ENCODE results near the gene CAMKV. TPM values are rescaled to one million over a fixed set of nuclear protein-coding genes. Genes with fewer than 3 reads are reported as not detected.

Gene CAMKV
- total RNA-seq, 1 experiment from 2014 or later = not detected

- Mint-ChIP-seq H3K27ac (ENCODE audit: low read depth, unreplicated experiment) (no peak overlapping the region), H3K4me3 (ENCODE audit: unreplicated experiment) (no peak overlapping the region), H3K9me3 (ENCODE audit: unreplicated experiment) (no peaks in the 10 kb centered on the region), H3K27me3 (ENCODE audit: insufficient read depth, unreplicated experiment) (peaks cover 6% of the 10 kb centered on the region), H3K4me1 (ENCODE audit: insufficient read depth, unreplicated experiment) (no peaks in the 10 kb centered on the region), H3K36me3 (ENCODE audit: insufficient read depth, unreplicated experiment) (no peaks in the 10 kb centered on the region)
- intact Hi-C loops (cut with micrococcal nuclease) = no loop called here
- POLR2A ChIA-PET = no interaction called here
- BruUV-seq (replicated peaks) = no TSS peak
- TF ChIP-seq, protein P1, sequence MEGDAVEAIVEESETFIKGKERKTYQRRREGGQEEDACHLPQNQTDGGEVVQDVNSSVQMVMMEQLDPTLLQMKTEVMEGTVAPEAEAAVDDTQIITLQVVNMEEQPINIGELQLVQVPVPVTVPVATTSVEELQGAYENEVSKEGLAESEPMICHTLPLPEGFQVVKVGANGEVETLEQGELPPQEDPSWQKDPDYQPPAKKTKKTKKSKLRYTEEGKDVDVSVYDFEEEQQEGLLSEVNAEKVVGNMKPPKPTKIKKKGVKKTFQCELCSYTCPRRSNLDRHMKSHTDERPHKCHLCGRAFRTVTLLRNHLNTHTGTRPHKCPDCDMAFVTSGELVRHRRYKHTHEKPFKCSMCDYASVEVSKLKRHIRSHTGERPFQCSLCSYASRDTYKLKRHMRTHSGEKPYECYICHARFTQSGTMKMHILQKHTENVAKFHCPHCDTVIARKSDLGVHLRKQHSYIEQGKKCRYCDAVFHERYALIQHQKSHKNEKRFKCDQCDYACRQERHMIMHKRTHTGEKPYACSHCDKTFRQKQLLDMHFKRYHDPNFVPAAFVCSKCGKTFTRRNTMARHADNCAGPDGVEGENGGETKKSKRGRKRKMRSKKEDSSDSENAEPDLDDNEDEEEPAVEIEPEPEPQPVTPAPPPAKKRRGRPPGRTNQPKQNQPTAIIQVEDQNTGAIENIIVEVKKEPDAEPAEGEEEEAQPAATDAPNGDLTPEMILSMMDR (IDR thresholded peaks at IDR 0.05; ENCODE audit: unreplicated experiment) = no peak
- CTCF ChIA-PET = interaction anchor here (0.7 to 2.1 kb wide), 2 partner anchors 11 to 30 kb away, joined by 3 to 5 read pairs; no protein-coding TSS in a partner anchor
- no peak for DNase-seq (ENCODE audit: unreplicated experiment)
These were observed 742 bp downstream of the CAMKV start for GRCh38 chr3:49868862-49869466.

DNA sequence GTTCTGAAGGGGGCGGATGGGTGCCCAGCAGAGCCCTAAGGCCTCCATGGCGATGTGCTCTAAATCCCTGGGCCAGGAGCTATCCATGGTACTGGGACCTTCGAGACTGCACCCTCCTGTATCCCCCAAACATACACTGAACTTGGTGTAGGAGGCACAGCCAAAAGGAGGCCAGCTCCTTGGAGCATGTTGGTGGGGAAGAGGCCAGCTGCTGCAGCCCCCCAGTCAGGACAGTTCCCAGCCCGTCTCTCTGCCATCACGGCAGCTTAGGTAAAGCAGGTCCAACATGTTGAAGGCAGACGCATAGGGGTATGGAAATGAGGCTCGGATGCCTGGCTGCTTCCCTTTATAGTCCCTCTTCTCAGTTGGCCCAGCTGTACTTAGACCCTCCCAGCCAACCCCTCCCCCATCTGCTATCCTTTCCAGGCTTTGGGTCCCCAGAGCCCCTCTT lies 1.8 kb downstream of the CAMKV start:
- BruUV-seq (replicated peaks) = no TSS peak
- DNase-seq (ENCODE audit: unreplicated experiment) = peak; percentile 40
- Mint-ChIP-seq H3K9me3 (ENCODE audit: unreplicated experiment) (no peaks in the 10 kb centered on the region), H3K27ac (ENCODE audit: low read depth, unreplicated experiment) (no peak overlapping the region), H3K4me3 (ENCODE audit: unreplicated experiment) (no peak overlapping the region), H3K36me3 (ENCODE audit: insufficient read depth, unreplicated experiment) (no peaks in the 10 kb centered on the region), H3K27me3 (ENCODE audit: insufficient read depth, unreplicated experiment) (peaks cover 16% of the 10 kb centered on the region), H3K4me1 (ENCODE audit: insufficient read depth, unreplicated experiment) (no peaks in the 10 kb centered on the region)
- ChIA-PET CTCF (interaction anchor here (0.6 to 2.1 kb wide), 3 partner anchors 21 to 35 kb away, joined by 3 to 5 read pairs (median 4); no protein-coding TSS in a partner anchor), POLR2A (interaction anchor here (2.0 kb wide), 1 partner anchor 64 kb away, joined by 4 read pairs; the partner anchor contains the start of gene INKA1)
- TF ChIP-seq, protein P1 (IDR thresholded peaks at IDR 0.05; ENCODE audit: unreplicated experiment) = no peak
- intact Hi-C loops (cut with micrococcal nuclease) = no loop called here

- CTCF ChIA-PET = interaction anchor here (0.6 to 1.5 kb wide), 3 partner anchors 20 to 39 kb away, joined by 3 to 7 read pairs (median 3); no protein-coding TSS in a partner anchor
These were observed 2.3 kb downstream of the CAMKV start for GRCh38 chr3:49867400-49867799.

GRCh38 chr3:49865198-49865784 lies 4.4 kb downstream of the CAMKV start:
- H3K27me3 Mint-ChIP-seq (ENCODE audit: insufficient read depth, unreplicated experiment) = peaks cover 25% of the 10 kb centered on the region
- ChIA-PET CTCF (interaction anchor here (0.6 kb wide), 1 partner anchor 189 kb away, joined by 3 read pairs; no protein-coding TSS in a partner anchor), POLR2A (no interaction called here)
- TF ChIP-seq, protein P1 (IDR thresholded peaks at IDR 0.05; ENCODE audit: unreplicated experiment) = no peak
- H3K9me3 Mint-ChIP-seq (ENCODE audit: unreplicated experiment) = no peaks in the 10 kb centered on the region
- no peaks in the 10 kb centered on the region for H3K4me1 Mint-ChIP-seq (ENCODE audit: insufficient read depth, unreplicated experiment)
- H3K36me3 Mint-ChIP-seq (ENCODE audit: insufficient read depth, unreplicated experiment) = no peaks in the 10 kb centered on the region
- BruUV-seq (replicated peaks) = no TSS peak
- intact Hi-C loops (cut with micrococcal nuclease) = no loop called here
- no peak for DNase-seq (ENCODE audit: unreplicated experiment)
- H3K27ac Mint-ChIP-seq (ENCODE audit: low read depth, unreplicated experiment) = no peak overlapping the region
- no peak overlapping the region for H3K4me3 Mint-ChIP-seq (ENCODE audit: unreplicated experiment)

More at GRCh38 chr3:49867400-49867799, 2.3 kb downstream of the CAMKV start:
- TF ChIP-seq, protein P1 (IDR thresholded peaks at IDR 0.05; ENCODE audit: unreplicated experiment) = no peak
- H3K27me3 Mint-ChIP-seq (ENCODE audit: insufficient read depth, unreplicated experiment) = peaks cover 21% of the 10 kb centered on the region
- intact Hi-C loops (cut with micrococcal nuclease) = no loop called here
- BruUV-seq (replicated peaks) = no TSS peak
- no peak for DNase-seq (ENCODE audit: unreplicated experiment)
- H3K4me3 Mint-ChIP-seq (ENCODE audit: unreplicated experiment) = no peak overlapping the region
- no peaks in the 10 kb centered on the region for H3K36me3 Mint-ChIP-seq (ENCODE audit: insufficient read depth, unreplicated experiment)
- POLR2A ChIA-PET = interaction anchor here (0.6 to 2.0 kb wide), 3 partner anchors 33 to 72 kb away, joined by 3 to 4 read pairs (median 4); partner anchors contain the start of gene INKA1
- no peak overlapping the region for H3K27ac Mint-ChIP-seq (ENCODE audit: low read depth, unreplicated experiment)
- H3K9me3 Mint-ChIP-seq (ENCODE audit: unreplicated experiment) = no peaks in the 10 kb centered on the region
- H3K4me1 Mint-ChIP-seq (ENCODE audit: insufficient read depth, unreplicated experiment) = no peaks in the 10 kb centered on the region
